H9 (cell line): ENCODE measurements around the gene NEDD4L. TPM values are rescaled to one million over a fixed set of nuclear protein-coding genes. Genes with fewer than 3 reads are reported as not detected.

Experiments
- DNase-seq: peaks from one replicate; pipeline ENCODE4 v3.0.0-alpha.2; 2017
- H2AFZ ChIP-seq: one replicate; pipeline ENCODE4 v1.6.1; 2013; ENCODE audit warnings: mild to moderate bottlenecking, low read length, control low read depth, moderate library complexity
- H2AK5ac ChIP-seq: 2 replicates; pipeline ENCODE4 v1.6.1; 2013; ENCODE audit warnings: low read length, control low read depth, mixed read lengths; ENCODE audit not compliant: insufficient read length
- H2BK120ac ChIP-seq: one replicate; pipeline ENCODE4 v1.6.1; 2013; ENCODE audit warnings: low read depth, mild to moderate bottlenecking, low read length, control low read depth, inconsistent platforms; ENCODE audit not compliant: poor library complexity, severe bottlenecking
- H2BK12ac ChIP-seq: 2 replicates; pipeline ENCODE4 v1.6.1; 2013; ENCODE audit warnings: low read length, control low read depth, mixed read lengths, low read depth; ENCODE audit not compliant: insufficient read length
- H2BK15ac ChIP-seq: 2 replicates; pipeline ENCODE4 v1.6.1; 2013; ENCODE audit warnings: low read depth, low read length, control low read depth
- H2BK20ac ChIP-seq: one replicate; pipeline ENCODE4 v1.6.1; 2013; ENCODE audit warnings: low read depth, mild to moderate bottlenecking, low read length, control low read depth, inconsistent platforms; ENCODE audit not compliant: poor library complexity, severe bottlenecking
- H2BK5ac ChIP-seq: 2 replicates; pipeline ENCODE4 v1.6.1; 2013; ENCODE audit warnings: low read length, control low read depth, mixed read lengths; ENCODE audit not compliant: insufficient read length
- H3K14ac ChIP-seq: 2 replicates; pipeline ENCODE4 v1.6.1; 2013; ENCODE audit warnings: low read length, control low read depth; ENCODE audit not compliant: insufficient read depth
- H3K18ac ChIP-seq: 2 replicates; pipeline ENCODE4 v1.6.1; 2013; ENCODE audit warnings: low read depth, mild to moderate bottlenecking, mixed read lengths, low read length, control low read depth; ENCODE audit not compliant: insufficient read length
- H3K23ac ChIP-seq: 2 replicates; pipeline ENCODE4 v1.6.1; 2013; ENCODE audit warnings: low read length, control low read depth, mixed read lengths, low read depth; ENCODE audit not compliant: insufficient read length
- H3K23me2 ChIP-seq: 2 replicates; pipeline ENCODE4 v1.6.1; 2013; ENCODE audit warnings: low read depth, mild to moderate bottlenecking, mixed read lengths, low read length, control low read depth; ENCODE audit not compliant: insufficient read length, poor library complexity, severe bottlenecking
- H3K27ac ChIP-seq: 2 replicates; pipeline ENCODE4 v1.5.1; 2013; ENCODE audit warnings: low read length, control low read depth, mixed read lengths, low read depth; ENCODE audit not compliant: insufficient read length
- H3K27me3 ChIP-seq: 2 replicates; pipeline ENCODE4 v1.6.1; 2013; ENCODE audit warnings: low read length, control low read depth, inconsistent platforms; ENCODE audit not compliant: insufficient read depth
- H3K4ac ChIP-seq: 2 replicates; pipeline ENCODE4 v1.6.1; 2013; ENCODE audit warnings: low read depth, mild to moderate bottlenecking, control low read depth, inconsistent platforms, low read length, moderate library complexity
- H3K4me1 ChIP-seq: 2 replicates; pipeline ENCODE4 v1.6.1; 2013; ENCODE audit warnings: low read length, control low read depth, inconsistent platforms; ENCODE audit not compliant: insufficient read depth
- H3K4me2 ChIP-seq: 2 replicates; pipeline ENCODE4 v1.6.1; 2013; ENCODE audit warnings: low read length, control low read depth, mixed read lengths; ENCODE audit not compliant: insufficient read length, insufficient read depth
- H3K56ac ChIP-seq: 2 replicates; pipeline ENCODE4 v1.6.1; 2013; ENCODE audit warnings: low read depth, mild to moderate bottlenecking, mixed read lengths, low read length, control low read depth; ENCODE audit not compliant: insufficient read length
- H3K79me1 ChIP-seq: 2 replicates; pipeline ENCODE4 v1.6.1; 2013; ENCODE audit warnings: low read depth, mild to moderate bottlenecking, moderate library complexity, low read length, control low read depth, inconsistent platforms; ENCODE audit not compliant: insufficient read depth, poor library complexity, severe bottlenecking
- H3K79me2 ChIP-seq: 2 replicates; pipeline ENCODE4 v1.6.1; 2013; ENCODE audit warnings: low read length, control low read depth, inconsistent platforms; ENCODE audit not compliant: insufficient read depth
- H3K9ac ChIP-seq: 2 replicates; pipeline ENCODE4 v1.6.1; 2013; ENCODE audit warnings: low read length, control low read depth, mixed read lengths; ENCODE audit not compliant: insufficient read length; ENCODE audit errors: extremely low read depth
- H3K9me3 ChIP-seq: one replicate; pipeline ENCODE4 v1.6.1; 2013; ENCODE audit warnings: low read depth, low read length, inconsistent platforms; ENCODE audit not compliant: control insufficient read depth
- H3T11ph ChIP-seq: one replicate; pipeline ENCODE4 v1.6.1; 2013; ENCODE audit warnings: mild to moderate bottlenecking, low read length, control low read depth, inconsistent platforms
- H4K20me1 ChIP-seq: one replicate; pipeline ENCODE4 v1.6.1; 2013; ENCODE audit not compliant: control insufficient read depth, insufficient read length, insufficient read depth
- H4K5ac ChIP-seq: 2 replicates; pipeline ENCODE4 v1.6.1; 2013; ENCODE audit warnings: low read depth, mild to moderate bottlenecking, mixed read lengths, low read length, control low read depth; ENCODE audit not compliant: insufficient read length
- H4K8ac ChIP-seq: replicated peaks from 2 replicates; pipeline ENCODE4 v1.6.1; 2013; ENCODE audit warnings: low read length, control low read depth, mixed read lengths, low read depth; ENCODE audit not compliant: insufficient read length
- H4K91ac ChIP-seq: 2 replicates; pipeline ENCODE4 v1.6.1; 2013; ENCODE audit warnings: low read depth, mild to moderate bottlenecking, moderate library complexity, mixed read lengths, low read length, control low read depth; ENCODE audit not compliant: insufficient read length
- H3K27ac Mint-ChIP-seq, 3 experiments: 2 replicates in 2 of 3; 3 replicates in 1 of 3; pipeline ENCODE4 v1.8.0; 2020 to 2021; ENCODE audit warnings: mixed read lengths in 3 of 3, mild to moderate bottlenecking in 1 of 3, moderate library complexity in 1 of 3
- H3K27me3 Mint-ChIP-seq: 2 replicates; pipeline ENCODE4 v1.8.0; 2021; ENCODE audit warnings: low read depth, mild to moderate bottlenecking, moderate library complexity, mixed read lengths
- H3K36me3 Mint-ChIP-seq, 3 experiments: 2 replicates in 2 of 3; 3 replicates in 1 of 3; pipeline ENCODE4 v1.8.0; 2020 to 2021; ENCODE audit warnings: low read depth in 3 of 3, mixed read lengths in 3 of 3; ENCODE audit not compliant: insufficient read depth in 1 of 3
- H3K4me1 Mint-ChIP-seq, 2 experiments: 2 replicates each; pipeline ENCODE4 v1.8.0; 2020; ENCODE audit warnings: mixed read lengths in 2 of 2
- H3K4me3 Mint-ChIP-seq, 2 experiments: 2 replicates in 1 of 2; 3 replicates in 1 of 2; pipeline ENCODE4 v1.8.0; 2020 to 2021; ENCODE audit warnings: mild to moderate bottlenecking in 2 of 2, mixed read lengths in 2 of 2, moderate library complexity in 1 of 2
- H3K9me3 Mint-ChIP-seq, 2 experiments: 2 replicates in 1 of 2; 3 replicates in 1 of 2; pipeline ENCODE4 v1.8.0; 2020; ENCODE audit warnings: mild to moderate bottlenecking in 2 of 2, mixed read lengths in 2 of 2, moderate library complexity in 1 of 2
- CTCF ChIP-seq: fragments of 200-600 bp; sonication (generic); conservative IDR thresholded peaks from 3 replicates; pipeline ENCODE4 v1.8.0; 2021; ENCODE audit warnings: antibody characterized with exemption, mild to moderate bottlenecking
- WGBS: extraction: QIAGEN DNeasy Blood & Tissue Kit; methylation state at CpG from one replicate; pipeline ENCODE4 v1.1.7; 2013; ENCODE audit warnings: missing lambda C conversion rate, low lambda C conversion rate, mixed read lengths; ENCODE audit not compliant: insufficient read length; ENCODE audit errors: extremely low coverage; 5-methylcytosine and 5-hydroxymethylcytosine counted together
- total RNA-seq: library from RNA; stranded (reverse); gene quantifications from 2 replicates; pipeline ENCODE4 v1.2.1, GENCODE V29; 2021

The NEDD4L gene
- total RNA-seq, 1 experiment from 2014 or later, result 76.3 TPM

GRCh38 chr18:58359620-58360019, 315.6 kb downstream of the NEDD4L start:
- no peak overlapping the region for H3K18ac ChIP-seq
- H3K36me3 Mint-ChIP-seq, result peaks cover 8 to 33% (median 20%) of the 10 kb centered on the region in 3 experiments
- no peak for TF ChIP-seq CTCF
- H2AK5ac ChIP-seq, result no peak overlapping the region
- peaks cover 9% of the 10 kb centered on the region; the same call in 1 of the 2 replicates for H3K4me1 ChIP-seq
- no peak overlapping the region for H3K14ac ChIP-seq
- H4K20me1 ChIP-seq, result peaks cover 2% of the 10 kb centered on the region
- H2BK12ac ChIP-seq, result no peak overlapping the region
- H3K56ac ChIP-seq, result no peak overlapping the region
- H2BK5ac ChIP-seq, result no peak overlapping the region
- no peak overlapping the region for H2AFZ ChIP-seq
- no peak overlapping the region for H4K5ac ChIP-seq
- no peaks in the 10 kb centered on the region for H3K9me3 ChIP-seq
- no peak overlapping the region for H2BK15ac ChIP-seq
- H3K4ac ChIP-seq, result no peak overlapping the region
- no peak overlapping the region for H3K27ac ChIP-seq
- no peak overlapping the region for H4K8ac ChIP-seq
- H4K91ac ChIP-seq, result no peak overlapping the region
- peaks cover 42 to 56% of the 10 kb centered on the region in 2 experiments for H3K4me1 Mint-ChIP-seq
- WGBS, result no CpG with 5 or more reads among the region's 1 CpG
- no peaks in the 10 kb centered on the region for H3K79me2 ChIP-seq
- no peak overlapping the region for H3K9ac ChIP-seq
- H3K23ac ChIP-seq, result no peak overlapping the region
- H3K79me1 ChIP-seq, result no peaks in the 10 kb centered on the region
- no peak overlapping the region for H3K4me3 Mint-ChIP-seq
- no peak overlapping the region for H3T11ph ChIP-seq
- no peak overlapping the region for H2BK120ac ChIP-seq
- no peaks in the 10 kb centered on the region for H3K9me3 Mint-ChIP-seq
- no peaks in the 10 kb centered on the region for H3K27me3 ChIP-seq
- H2BK20ac ChIP-seq, result no peak overlapping the region
- H3K27ac Mint-ChIP-seq, result peak overlapping the region in 2 of 3 experiments; percentile 3 to 24; a peak in 1 of 7 replicates
- H3K4me2 ChIP-seq, result no peak overlapping the region
- DNase-seq, result no peak
- no peaks in the 10 kb centered on the region for H3K23me2 ChIP-seq
- no peaks in the 10 kb centered on the region for H3K27me3 Mint-ChIP-seq
